ENCODE data around the gene SRPK3.

SRPK3 gene

DNA sequence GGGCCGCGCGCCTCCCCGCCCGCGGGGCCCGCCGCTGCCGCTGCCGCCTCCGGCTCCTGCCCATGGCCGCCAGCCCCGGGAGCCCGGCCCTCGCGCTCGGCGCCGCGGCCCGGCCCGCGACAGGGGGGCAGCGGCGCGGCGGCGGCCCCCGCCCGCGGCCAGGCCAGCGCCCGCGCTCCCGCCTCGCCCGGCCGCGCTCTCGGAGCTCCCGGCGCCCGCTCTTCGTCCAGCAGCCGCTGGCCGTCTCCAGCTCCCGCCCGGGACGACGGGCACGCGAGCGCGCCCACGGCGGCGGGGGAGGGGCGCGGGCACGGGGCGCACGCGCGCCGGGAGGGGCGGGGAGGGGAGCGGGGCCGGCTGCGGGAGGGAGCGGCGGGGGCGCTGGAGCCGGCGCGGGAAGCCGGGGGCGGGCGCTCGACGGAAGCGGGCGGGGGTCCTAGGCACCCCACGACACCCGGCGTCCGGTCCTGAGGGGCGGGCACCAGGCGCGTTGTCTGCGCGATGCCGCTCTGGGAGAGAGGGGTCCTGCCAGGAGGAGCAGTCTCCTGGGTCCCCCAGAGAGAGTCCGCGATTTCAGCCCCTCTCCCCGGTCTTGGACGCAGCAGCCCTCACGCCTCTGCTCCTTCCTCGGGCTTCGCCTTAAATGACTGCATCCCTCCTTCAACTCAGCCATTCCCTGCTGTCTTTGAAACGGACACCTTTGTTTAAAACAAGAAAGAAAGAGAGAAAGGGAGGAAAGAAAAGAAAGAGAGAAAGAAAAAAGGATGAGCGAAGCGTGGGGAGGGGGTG lies 50.0 kb downstream of the SRPK3 start:
- no peak for DNase-seq (ENCODE audit: low read depth, low spot score)

DNA sequence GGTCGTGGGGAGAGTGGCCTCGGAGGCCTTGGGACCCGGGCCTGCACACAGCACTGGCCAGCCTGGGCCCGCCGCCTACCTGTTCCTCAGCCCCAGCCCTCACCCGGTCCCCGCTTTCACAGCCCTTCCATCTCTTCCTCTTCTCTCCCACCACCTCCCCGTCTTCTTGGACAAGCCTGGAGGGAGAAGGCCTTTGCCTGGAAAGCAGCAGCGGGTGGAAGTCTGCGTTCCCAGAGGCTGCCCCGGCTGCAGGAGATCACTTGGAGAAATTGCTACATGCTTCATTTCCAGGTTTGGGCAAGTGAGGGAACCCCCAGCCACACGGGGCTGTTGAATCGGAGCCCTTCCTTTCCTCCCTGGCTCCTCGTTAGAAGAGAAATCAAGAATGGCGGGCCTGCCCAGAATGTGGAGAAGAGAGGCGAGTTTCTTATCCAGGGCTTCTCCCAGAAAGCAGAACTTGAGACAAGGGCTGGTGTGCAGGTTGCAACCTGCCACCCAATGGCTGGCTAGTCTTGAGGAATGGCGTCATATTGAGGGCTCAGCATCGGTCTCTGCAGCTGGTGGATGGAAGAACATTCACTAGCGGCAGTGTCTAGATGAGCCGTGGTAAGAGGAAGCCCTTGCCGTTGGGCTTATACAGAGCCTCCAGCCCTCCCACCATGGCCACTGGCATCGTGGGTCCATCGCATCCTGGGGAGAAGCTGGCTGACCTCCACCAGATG lies 50.7 kb downstream of the SRPK3 start:
- no peak for DNase-seq (ENCODE audit: low read depth, low spot score)

DNA sequence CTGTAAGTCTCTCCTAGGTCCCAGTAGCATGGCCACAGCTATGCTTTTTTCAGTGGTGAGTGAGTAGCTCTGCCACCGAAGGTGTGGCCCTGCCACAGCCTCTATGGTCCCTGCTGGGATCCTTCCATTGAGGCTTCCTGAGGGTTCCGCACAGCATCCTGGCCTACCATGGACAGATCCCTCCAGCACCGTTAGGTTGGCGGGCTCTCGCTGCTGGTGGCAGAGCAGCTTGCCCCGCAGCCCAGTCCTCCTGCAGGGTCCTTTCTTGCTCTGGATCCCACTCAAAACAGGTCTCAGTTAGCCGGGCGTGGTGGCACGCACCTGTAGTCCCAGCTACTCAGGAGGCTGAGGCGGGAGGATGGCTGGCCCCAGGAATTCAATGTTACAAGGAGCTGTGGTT lies 51.9 kb downstream of the SRPK3 start:
- no peak for DNase-seq (ENCODE audit: low read depth, low spot score)

Data from activated CD4-positive, CD25-positive, alpha-beta regulatory T cell treated with anti-CD3 and anti-CD28 coated beads, Interleukin-2, amount 50 U/mL, for 16 hours (primary cell).